A549 (cell line): ENCODE results near the gene AIF1.

Experiments used
- EP300 ChIP-seq, 2 experiments: fragments of >200 bp; sonication (Bioruptor Twin); formaldehyde crosslinking; IDR thresholded peaks; 2 replicates in 1 of 2; 3 replicates in 1 of 2; pipeline ENCODE4 v1.6.1; 2016 to 2017
- POLR2A ChIP-seq: IDR thresholded peaks from 2 replicates; pipeline ENCODE4 v1.6.1; 2012; ENCODE audit warnings: mild to moderate bottlenecking, low read length
- TF ChIP-seq, protein P1 (sequence below): fragments of >200 bp; sonication (Bioruptor Twin); formaldehyde crosslinking; IDR thresholded peaks from 3 replicates; pipeline ENCODE4 v1.5.1; 2016

DNA sequence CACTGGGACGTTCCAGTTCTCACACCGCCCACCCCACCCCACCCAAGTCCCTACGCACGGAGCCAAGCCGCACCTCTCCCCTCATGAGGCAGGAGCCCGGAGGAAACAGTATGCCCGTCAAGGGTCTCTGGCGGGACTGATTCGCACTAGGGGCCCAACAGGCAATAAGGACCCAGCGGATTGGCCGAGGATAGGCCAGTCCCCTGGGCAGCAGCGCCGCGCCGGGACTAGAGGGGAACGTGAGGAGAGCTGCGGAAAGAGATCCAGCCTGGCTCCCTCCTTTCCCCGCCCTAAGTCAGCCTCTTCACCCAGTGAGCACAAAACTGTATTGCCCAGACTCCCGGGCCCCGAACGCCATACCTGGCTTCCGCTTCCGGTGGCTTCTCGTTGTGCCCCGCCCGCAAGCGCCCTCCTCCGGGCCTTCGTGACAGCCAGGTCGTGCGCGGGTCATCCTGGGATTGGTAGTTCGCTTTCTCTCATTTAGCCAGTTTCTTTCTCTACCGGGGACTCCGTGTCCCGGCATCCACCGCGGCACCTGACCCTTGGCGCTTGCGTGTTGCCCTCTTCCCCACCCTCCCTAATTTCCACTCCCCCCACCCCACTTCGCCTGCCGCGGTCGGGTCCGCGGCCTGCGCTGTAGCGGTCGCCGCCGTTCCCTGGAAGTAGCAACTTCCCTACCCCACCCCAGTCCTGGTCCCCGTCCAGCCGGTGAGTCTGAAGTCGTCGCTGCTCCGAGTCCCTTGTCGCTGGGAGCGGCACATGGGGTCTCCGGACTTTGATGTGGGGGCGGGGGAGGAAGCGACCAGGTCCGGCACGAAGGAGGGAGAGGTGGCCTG, 50.7 kb downstream of the AIF1 start, which contains the start of gene CSNK2B:
- TF ChIP-seq, protein P1, sequence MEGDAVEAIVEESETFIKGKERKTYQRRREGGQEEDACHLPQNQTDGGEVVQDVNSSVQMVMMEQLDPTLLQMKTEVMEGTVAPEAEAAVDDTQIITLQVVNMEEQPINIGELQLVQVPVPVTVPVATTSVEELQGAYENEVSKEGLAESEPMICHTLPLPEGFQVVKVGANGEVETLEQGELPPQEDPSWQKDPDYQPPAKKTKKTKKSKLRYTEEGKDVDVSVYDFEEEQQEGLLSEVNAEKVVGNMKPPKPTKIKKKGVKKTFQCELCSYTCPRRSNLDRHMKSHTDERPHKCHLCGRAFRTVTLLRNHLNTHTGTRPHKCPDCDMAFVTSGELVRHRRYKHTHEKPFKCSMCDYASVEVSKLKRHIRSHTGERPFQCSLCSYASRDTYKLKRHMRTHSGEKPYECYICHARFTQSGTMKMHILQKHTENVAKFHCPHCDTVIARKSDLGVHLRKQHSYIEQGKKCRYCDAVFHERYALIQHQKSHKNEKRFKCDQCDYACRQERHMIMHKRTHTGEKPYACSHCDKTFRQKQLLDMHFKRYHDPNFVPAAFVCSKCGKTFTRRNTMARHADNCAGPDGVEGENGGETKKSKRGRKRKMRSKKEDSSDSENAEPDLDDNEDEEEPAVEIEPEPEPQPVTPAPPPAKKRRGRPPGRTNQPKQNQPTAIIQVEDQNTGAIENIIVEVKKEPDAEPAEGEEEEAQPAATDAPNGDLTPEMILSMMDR = no peak
- TF ChIP-seq EP300 (IDR thresholded peaks at IDR 0.05) = no peak
- peak; percentile 49 for TF ChIP-seq POLR2A
